Kidney epithelial cell (primary cell): ENCODE measurements around the gene ATP8B4. TPM values are rescaled to one million over a fixed set of nuclear protein-coding genes. Genes with fewer than 3 reads are reported as not detected.

Experiments
- DNase-seq: peaks from one replicate; pipeline ENCODE4 v3.0.0-alpha.2; 2010; ENCODE audit warnings: low read depth
- H3K27me3 ChIP-seq: 2 replicates; pipeline ENCODE4 v1.6.0; 2011; ENCODE audit warnings: low read length; ENCODE audit not compliant: control insufficient read depth, insufficient read depth
- H3K36me3 ChIP-seq: 2 replicates; pipeline ENCODE4 v1.5.1; 2011; ENCODE audit warnings: low read length; ENCODE audit not compliant: control insufficient read depth, insufficient read depth
- H3K4me3 ChIP-seq: 2 replicates; pipeline ENCODE4 v1.5.1; 2011; ENCODE audit warnings: low read depth, mild to moderate bottlenecking, control low read depth, low read length
- CTCF ChIP-seq: IDR thresholded peaks from 2 replicates; pipeline ENCODE4 v1.5.1; 2011; ENCODE audit warnings: mild to moderate bottlenecking, moderate library complexity, low read length, control low read depth, inconsistent platforms; ENCODE audit not compliant: insufficient read depth, poor library complexity, severe bottlenecking
- total RNA-seq: library from RNA; depleted of rRNA; stranded (reverse); fragments of >200 nt; gene quantifications from 2 replicates; pipeline ENCODE4 v1.2.3, GENCODE V29; 2015

ATP8B4 gene
- total RNA-seq, 1 donor from 2014 or later: 0.25 TPM

- Histone ChIP-seq H3K4me3 (no peak overlapping the region), H3K27me3 (no peaks in the 10 kb centered on the region), H3K36me3 (no peaks in the 10 kb centered on the region)
- DNase-seq: no peak
- TF ChIP-seq CTCF: no peak
Observed at GRCh38 chr15:50046159-50046558, 72.9 kb downstream of the ATP8B4 start.

- Histone ChIP-seq H3K4me3 (no peak overlapping the region), H3K36me3 (no peaks in the 10 kb centered on the region), H3K27me3 (no peaks in the 10 kb centered on the region)
- no peak for TF ChIP-seq CTCF
- DNase-seq: no peak
Observed at GRCh38 chr15:50044904-50045303, 74.1 kb downstream of the ATP8B4 start.

GRCh38 chr15:50044406-50044805, 74.6 kb downstream of the ATP8B4 start:
- no peak for TF ChIP-seq CTCF
- no peak for DNase-seq
- H3K4me3 ChIP-seq: no peak overlapping the region
- H3K36me3 ChIP-seq: no peaks in the 10 kb centered on the region
- H3K27me3 ChIP-seq: no peaks in the 10 kb centered on the region

- TF ChIP-seq CTCF: no peak
- no peak for DNase-seq
- Histone ChIP-seq H3K4me3 (no peak overlapping the region), H3K36me3 (no peaks in the 10 kb centered on the region), H3K27me3 (no peaks in the 10 kb centered on the region)
Observed at GRCh38 chr15:50042775-50043174, 76.3 kb downstream of the ATP8B4 start.

- no peak for TF ChIP-seq CTCF
- Histone ChIP-seq H3K27me3 (no peaks in the 10 kb centered on the region), H3K36me3 (no peaks in the 10 kb centered on the region), H3K4me3 (no peak overlapping the region)
- no peak for DNase-seq
Observed at GRCh38 chr15:50030456-50030855, 88.6 kb downstream of the ATP8B4 start.

GRCh38 chr15:50028326-50028725, 90.7 kb downstream of the ATP8B4 start:
- Histone ChIP-seq H3K36me3 (no peaks in the 10 kb centered on the region), H3K4me3 (no peak overlapping the region), H3K27me3 (no peaks in the 10 kb centered on the region)
- TF ChIP-seq CTCF: no peak
- no peak for DNase-seq
